GM23248 (cell line): ENCODE data around the gene COL27A1.

Experiments used
- EZH2 ChIP-seq: fragments of 200-600 bp; sonication (generic); IDR thresholded peaks from 2 replicates; pipeline ENCODE4 v1.6.1; 2018; ENCODE audit warnings: antibody characterized with exemption, mild to moderate bottlenecking; ENCODE audit not compliant: insufficient read depth, poor library complexity, severe bottlenecking
- EZH2phosphoT487 ChIP-seq: fragments of 200-600 bp; sonication (generic); IDR thresholded peaks from 2 replicates; pipeline ENCODE4 v1.6.1; 2018; ENCODE audit warnings: antibody characterized with exemption, moderate library complexity, mild to moderate bottlenecking, low read depth; ENCODE audit not compliant: insufficient read depth

DNA sequence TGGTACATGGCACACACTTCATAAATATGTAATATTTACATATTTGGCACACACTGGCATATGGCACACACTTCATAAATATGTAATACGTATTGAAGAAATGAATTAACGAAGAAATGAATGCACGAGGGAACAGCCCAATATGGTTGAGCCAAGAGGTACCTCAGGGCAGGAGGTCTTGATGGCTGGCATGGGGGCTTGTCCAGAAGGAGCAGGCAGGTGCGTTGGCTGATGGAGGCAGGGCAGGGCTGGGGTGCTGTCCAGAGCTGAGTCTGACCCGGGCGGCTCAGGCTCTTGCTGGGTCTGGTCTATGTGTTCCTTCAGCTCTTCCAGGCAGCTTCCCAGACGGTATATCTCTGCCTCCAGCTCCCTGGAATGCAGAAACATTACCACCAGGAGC lies 206.2 kb downstream of the COL27A1 start:
- TF ChIP-seq EZH2phosphoT487: no peak
- no peak for TF ChIP-seq EZH2
